ENCODE data around the gene ATP6V0B. TPM values are rescaled to one million over a fixed set of nuclear protein-coding genes. Genes with fewer than 3 reads are reported as not detected.
A peak's percentile ranks its signal among the peaks of the same experiment; 100 is the strongest.

The ATP6V0B gene
- polyA plus RNA-seq, 10 donors, result 40.0 to 52.8 (median 48.9) TPM

DNA sequence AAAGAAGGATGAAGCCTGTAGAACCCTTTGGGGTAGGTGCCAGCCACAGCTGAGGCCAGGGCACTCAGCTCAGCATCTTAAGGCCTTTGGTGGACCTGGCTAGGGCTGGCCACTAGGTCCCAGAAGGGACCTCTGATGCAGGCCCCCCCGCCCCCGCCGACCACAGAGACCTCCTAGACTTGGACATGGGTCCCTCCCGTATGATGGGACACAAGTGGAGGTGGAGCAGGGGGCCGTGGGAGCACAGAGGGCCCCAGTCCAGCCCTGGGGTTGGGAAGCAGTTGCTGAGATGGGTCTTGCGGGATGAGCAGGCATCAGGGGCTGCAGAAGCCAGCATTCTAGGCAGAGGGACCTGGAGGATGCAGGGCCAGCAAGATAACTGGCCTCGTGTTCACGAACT, 7.5 kb downstream of the ATP6V0B start:
- no peak for DNase-seq

DNA sequence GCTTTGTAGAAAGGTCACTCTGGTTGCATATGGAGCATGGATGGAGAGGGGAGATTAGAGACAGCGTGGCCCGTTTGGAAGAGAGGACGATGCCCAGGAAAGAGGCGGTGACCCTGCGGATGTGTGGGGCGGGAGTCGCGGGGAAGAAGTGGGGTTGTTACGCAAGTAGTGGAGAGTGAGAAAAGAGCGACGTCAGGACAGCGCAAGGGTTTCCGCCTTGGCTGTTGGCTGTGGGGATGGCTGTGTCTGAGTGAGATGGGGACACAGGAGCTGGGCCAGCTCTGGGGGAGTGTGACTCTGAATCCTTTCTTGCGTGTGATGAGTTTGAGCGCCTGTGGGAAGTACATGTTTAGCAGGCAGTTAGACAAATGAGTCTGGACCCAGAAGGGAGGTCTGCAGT, 8.0 kb downstream of the ATP6V0B start:
- DNase-seq, result no peak

DNA sequence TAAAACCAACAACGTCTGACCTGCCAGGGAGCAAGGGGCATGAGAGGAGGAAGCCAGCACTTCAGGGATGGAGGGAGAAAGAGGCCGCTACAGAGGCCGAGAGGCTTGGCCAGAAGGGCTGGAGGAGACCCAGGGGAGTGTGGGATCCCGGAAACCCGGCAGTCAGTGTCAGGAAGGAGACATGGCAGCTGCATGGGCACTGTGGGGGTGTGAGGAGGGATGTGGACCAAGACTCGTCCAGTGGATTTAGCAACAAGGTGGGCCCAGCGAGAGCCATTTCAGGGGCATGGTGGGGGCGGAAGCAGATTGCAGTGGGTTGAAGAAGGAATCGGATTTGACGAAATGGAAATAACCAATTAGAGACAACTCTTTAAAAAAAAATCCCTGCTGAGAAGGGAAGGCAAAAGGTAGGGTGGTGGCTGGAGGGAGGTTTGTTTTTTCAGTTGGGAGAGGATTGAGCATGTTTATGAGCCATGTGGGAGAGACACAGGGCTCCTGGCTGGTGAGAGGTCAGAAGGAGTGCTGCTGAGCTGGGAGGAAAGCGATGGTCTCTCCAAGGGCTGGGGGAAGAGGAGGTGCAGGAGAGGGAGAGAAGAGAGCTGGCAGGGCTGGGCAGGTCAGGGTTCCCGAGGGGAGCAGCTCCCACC, 8.6 kb downstream of the ATP6V0B start:
- DNase-seq, result no peak

DNA sequence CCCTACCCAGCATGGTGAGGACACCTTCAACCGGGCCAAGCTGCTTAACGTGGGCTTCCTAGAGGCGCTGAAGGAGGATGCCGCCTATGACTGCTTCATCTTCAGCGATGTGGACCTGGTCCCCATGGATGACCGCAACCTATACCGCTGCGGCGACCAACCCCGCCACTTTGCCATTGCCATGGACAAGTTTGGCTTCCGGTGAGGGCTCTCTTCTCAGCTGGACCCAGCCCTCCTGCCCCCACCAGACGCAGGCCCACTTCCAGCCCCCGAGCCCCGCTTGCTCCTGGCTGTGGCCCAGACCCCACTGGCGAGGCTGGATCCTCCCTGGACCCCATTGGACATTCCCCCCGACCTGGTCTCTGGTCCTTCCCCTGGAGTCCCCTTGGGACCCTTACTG, 10.1 kb downstream of the ATP6V0B start:
- no peak for DNase-seq

DNA sequence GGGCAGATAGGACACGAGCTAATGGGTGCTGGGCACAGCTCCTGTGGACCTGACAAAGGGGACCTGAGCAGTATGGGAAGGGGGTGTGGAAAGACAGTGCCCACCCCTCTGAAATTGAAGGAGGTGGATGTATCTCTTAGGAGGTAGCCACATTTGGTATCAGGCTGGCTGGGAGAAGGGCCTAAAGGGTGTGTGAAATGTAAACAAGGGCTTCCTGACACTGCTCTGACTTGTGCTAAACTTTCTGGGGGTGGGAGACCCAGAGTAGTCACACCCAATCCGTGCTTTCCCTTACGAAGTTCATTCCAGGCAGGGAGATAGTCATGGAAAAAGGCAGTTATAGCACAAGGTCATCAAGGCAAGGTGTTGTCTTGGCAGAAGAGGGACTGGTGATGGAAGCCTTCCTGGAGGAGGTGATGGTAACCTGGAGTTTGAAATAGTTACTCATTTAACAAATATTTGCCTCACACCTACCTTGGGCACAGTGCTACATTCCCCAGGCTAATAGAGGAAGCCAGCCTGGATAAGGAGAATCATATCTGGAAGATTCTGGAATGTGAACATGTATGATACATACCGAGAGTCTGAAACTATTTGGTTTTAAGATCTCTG, 11.3 kb downstream of the ATP6V0B start:
- no peak for DNase-seq

DNA sequence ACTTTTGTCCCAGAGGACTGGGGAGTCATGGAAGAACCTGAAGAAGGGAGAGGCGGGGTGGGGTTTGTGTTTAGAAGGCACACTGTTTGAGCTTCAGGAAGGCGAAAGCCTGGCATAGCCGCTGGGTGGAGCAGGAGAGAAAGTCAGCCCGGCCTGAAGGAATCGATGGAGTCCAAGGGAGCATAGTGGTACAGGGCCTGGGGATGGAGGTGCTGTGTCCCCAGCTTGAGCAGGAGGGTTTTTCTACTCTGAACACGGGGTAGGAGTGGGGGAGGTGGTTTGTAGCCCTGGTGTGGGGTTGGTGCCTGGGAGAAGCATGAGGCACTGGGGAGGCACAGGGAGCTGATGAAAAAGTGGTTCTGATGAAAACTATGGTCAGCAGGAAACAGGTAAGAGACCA, 12.0 kb downstream of the ATP6V0B start:
- no peak for DNase-seq

DNA sequence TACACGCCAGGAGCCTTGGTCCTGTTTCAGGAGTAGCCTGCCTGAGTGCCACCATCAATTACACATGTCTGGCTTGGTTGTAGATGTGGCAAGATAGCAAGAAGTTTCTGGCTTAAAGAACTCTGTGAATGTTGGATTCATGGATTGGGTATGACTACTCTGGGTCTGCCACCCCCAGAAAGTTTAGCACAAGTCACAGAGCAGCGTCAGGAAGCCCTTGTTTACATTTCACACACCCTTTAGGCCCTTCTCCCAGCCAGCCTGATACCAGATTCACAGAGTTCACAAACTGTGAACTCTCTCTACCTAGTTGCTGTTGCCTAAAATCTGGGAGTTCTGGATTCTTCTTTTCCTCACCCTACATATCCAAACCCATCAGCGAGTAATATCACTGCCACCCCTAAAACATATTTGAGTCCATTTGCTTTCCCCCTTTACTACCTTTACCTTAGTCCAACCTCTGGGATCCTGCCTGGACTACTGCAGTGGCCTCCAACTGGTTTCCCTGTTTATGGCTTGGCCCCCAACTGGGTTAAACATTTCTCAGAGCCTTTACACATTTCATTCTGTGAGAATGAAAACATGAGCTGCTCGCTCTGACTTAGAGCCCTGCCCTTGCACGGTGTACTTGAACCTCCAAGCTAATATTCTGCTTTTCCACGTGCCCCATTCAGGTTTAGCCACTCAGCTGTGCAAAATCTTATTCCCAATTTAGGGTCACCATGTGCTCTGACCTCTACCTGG, 12.6 kb downstream of the ATP6V0B start:
- no peak for DNase-seq

DNA sequence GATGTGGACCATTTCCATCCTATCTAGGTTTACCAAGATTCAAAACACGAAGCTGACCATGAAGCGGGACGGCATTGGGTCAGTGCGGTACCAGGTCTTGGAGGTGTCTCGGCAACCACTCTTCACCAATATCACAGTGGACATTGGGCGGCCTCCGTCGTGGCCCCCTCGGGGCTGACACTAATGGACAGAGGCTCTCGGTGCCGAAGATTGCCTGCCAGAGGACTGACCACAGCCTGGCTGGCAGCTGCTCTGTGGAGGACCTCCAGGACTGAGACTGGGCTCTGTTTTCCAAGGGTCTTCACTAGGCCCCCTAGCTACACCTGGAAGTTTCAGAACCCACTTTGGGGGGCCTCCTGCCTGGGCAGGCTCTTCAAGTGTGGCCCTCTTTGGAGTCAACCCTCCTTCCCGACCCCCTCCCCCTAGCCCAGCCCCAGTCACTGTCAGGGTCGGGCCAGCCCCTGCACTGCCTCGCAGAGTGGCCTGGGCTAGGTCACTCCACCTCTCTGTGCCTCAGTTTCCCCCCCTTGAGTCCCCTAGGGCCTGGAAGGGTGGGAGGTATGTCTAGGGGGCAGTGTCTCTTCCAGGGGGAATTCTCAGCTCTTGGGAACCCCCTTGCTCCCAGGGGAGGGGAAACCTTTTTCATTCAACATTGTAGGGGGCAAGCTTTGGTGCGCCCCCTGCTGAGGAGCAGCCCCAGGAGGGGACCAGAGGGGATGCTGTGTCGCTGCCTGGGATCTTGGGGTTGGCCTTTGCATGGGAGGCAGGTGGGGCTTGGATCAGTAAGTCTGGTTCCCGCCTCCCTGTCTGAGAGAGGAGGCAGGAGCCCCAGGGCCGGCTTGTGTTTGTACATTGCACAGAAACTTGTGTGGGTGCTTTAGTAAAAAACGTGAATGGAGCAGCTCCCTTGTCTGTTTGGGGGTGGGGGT, 15.8 kb downstream of the ATP6V0B start:
- DNase-seq, result no peak

DNA sequence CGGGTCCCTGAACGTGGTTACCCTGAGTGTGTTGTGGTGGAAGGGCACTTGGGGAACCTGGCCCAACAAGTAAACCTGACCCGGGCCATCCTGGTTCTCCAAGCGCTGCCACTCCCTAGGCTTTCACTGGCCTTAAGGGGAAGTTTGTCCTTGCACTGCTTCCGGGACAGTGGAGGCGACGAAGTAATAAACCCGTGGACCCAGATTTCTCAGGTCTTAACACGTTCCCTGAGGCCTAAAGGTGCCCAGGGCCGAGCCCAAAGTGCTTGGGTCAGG, 16.4 kb downstream of the ATP6V0B start:
- no peak for DNase-seq

DNA sequence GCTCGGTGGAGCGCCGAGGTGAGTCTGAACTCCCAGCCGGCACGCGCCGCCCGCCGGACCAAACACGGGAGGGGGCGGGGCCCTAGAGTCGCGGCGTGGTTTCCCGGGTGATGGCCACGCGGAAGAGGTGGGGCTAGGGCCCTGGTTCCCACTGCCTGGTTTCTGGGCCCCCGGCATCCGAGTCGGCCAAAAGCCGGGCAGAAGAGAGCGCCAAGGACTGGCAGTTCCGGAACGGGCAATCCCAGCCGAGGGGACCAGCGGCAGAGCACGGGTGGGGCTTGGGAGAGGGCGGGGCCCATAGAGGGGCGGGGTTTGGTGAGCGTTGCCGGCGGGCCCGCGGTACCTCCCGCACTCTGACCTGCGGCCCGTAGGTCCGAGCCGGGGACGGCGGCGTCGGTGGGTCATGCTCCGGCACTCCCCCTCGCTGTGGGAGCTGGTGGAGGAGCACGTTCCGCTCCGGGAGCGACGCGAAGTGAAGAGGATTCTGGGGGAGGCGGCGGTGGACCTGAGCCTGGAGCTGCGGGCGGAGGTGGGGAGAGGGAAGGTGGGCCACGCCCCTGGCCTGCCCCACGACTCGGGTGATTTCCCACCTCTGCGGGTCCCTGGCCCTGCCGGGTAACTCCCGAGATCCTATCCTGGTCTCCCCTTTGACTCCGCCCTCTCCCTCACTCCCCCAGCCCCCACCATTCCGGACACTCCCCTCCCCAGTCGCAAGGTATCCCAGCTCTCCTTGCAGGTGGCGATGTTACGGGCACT, 16.9 kb downstream of the ATP6V0B start, which contains the start of gene CCDC24:
CCDC24 (plus strand) TSS at position 124 of the 756 bp plus-strand sequence; CDS start at position 404, 280 bp downstream.
- DNase-seq, result peak; percentile 42 to 87 (median 77)

DNA sequence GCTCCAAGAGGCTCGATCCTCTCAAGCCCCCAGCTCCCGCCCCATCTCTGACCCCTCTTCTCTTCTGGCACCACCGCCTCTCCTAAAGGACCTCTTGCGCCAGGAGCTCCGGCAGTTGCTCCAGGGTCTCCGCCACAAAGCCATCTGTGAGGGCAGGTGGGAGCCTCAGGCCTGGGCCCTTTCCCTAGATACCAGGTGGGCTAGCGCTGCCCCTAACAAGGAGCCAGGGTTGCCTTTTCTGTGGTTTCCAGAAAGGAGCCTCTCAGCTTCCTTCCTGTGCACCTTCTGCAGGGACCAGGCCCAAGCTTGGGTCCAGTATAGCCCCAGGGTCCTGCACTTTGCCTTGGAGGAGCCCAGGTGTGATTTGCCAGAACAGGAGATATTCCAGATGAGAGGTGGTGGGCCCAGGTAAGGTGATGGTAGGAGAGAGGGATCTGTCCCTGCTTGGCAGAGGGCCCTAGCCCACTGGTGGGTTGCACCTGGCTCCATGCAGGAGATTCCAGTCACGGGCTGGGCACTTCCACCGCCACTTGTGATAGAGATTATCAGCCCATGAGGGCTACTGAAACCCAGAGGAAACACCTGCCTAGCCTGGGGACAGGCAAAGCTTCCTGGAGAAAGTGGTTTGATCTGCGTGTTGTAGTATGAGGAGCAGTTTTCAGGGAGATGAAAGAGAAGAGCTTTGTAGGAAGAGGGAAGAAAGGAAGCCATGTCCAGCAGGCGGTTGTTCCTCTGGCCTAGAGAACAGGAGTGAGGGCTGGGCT, 17.7 kb downstream of the ATP6V0B start:
- no peak for DNase-seq

DNA sequence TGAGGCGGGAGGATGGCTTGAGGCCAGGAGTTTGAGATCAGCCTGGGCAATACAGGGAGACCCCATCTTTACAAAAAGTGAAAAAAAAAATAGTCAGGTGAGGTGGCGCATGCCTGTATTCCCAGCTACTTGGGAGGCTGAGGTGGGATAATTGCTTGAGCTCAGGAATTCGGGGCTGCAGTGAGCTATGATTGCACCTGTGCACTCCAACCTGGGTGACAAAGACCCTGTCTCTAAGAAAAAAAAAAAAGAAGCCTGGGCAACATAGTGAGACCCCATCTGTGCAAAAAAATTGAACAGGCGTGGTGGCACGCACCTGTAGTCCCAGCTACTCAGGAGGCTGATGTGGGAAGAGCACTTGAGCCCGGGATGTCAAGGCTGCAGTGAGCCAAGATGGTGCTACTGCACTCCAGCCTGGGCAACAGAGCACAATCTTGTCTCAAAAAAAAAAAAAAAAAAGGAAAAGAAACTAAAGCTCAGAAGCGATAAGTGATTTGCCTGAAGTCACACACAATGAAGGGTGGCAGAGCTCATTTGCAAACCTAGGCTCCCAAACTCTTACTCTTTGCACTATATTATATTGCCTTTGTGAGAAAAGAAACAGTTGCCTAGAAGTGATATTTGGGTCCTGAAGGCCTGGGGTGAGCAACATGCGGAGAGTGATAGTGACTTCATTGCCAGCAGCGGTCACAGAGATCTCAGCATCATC, 18.6 kb downstream of the ATP6V0B start:
- no peak for DNase-seq

DNA sequence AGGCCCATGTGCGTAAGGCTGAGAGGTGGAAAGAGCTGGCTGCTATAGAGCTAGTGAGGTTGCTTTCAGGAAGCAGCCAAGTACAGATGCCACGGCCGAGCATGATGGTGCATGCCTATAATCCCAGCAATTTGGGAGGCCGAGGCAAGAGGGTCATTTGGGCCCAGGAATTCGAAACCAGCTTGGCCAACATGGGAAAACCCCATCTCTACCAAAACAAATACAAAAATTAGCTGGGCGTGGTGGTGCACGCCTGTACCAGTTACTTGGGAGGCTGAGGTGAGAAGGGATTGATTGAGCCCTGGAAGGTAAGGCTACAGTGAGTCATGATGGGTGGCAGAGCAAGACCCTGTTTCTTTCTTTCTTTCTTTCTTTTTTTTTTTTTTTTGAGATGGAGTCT, 19.3 kb downstream of the ATP6V0B start:
- DNase-seq, result no peak

DNA sequence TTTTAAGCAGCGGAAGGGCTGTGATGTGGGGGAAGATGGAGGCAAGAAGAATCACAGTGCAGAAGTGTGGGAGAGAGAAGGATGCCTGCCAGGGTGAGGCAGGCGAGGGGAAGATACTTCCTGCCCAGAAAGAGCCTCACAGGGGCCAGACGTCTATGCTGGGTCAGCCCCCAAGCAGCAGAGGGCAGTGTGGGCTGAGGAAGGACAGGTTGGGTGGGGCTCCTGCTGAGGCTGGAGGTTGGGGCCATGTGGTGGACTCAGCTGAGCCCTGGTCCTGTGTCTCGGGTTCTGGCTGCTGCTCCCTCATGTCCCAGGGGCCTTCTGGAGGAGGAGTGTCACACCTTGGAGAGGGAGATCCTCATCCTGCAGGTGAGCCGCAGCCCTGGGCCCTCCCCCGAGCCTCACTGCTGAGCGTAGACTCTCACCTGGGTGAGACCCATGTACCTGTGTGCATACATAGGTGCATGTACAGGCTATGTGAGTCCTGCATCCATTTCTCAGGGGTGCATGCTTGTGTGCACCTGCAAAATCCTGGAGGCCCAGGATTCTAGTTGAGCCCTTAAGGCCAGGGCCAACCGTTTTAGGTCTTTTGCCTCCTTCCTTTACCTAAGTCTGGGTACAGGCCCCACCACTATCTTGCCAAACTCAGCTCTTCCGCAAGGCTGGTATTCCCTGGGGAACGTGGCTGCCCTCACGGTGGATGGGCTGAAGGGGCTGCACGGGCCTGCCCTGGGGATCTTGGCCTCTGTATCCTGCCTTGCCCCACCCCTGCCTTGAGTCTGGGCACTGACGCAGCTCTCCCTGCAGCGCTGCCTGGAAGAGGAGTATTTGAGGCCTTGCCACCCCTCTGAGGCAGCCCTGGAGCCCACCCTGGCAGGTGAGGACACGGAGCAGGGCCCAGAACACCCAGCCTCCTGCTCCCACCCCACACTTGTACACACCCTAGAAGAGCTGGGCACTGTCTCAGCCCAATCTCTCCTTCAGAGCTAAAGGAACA, 20.3 kb downstream of the ATP6V0B start:
- DNase-seq, result no peak

DNA sequence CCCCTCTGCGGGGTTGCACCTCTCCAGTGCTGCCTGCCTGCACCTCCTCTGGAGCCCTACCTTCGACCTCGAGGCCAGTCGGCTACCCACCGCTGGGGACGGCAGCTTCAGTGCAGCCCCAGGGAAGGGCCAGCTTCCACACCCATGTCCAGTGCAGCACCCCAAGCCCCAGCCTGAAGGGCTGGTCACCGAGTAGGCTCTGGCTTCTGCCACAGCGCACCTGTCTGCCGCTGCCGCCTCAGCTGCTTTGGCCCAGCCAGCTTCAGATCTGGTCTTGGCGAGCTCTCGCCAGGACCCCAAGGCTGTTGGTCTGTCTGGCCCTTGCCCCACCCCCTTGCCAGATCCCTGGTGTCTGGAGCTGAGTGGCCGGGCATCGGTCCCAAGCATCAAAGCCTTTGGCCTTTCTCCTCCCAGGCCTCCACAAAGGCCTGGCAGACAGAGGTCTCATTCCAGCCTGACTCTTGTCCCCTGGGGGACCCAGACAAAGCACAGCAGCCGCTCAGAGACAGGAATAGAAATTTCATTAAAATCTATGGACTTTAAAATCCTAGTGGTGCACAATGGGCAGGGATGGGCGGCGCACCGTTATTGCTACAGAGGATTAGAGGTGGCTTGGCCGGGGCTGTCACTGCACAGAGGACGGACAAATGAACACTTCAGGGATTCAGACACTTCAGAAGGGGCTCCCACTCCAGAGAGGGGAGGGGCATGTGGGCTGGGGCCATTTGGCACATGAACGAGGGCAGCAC, 21.4 kb downstream of the ATP6V0B start:
- no peak for DNase-seq

DNA sequence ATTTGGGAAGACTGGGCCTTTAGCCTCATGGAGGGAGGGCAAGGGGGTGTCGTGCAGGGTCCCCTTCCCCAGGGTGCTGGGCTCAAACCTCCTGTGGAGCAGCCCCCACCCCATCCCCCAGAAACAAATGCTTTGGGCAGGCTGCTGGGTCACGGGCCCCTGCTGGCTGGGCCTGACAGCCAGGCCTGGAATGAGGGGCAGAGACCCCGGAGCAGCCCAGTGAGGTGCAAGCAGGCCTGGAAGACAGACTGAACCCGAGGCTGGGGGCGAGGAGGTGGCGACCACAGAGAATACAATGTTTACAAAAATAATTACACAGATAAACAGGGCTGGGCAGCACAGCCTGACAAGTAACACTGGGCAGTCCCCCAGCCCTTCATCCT, 22.0 kb downstream of the ATP6V0B start:
- DNase-seq, result no peak

DNA sequence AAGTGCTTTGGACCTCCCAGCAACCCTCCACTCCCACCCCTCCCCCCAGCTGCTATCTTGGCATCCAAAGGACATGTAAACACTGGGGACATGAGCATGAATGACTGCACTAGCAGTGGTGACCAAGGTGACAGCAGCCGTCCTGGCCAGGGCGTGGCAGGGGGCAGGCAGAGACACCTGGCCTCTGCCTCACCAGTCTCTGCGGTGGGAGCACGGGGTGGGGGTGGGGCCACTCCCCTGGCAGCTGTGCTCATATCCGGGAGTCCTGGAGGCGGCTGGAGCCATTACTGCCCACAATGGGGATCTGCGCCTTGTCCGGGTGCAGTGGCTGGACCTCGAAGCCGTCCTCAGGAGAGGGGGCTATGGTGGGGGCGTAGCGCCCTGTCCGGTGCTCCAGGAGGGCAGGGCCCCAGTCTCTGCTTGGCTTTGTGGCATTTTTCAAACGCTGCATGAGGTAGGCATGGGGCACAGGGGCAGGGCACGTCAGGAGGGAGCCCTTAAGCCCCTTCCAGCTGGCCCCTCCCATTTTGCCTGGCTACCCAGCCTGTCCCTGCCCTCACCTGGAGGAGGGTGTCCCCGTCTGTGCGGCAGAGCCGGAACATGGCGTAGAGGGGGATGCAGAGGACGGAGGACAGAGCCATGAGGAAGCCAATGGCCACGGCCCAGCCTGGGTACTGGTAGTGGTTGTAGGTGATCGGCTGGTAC, 22.7 kb downstream of the ATP6V0B start:
- no peak for DNase-seq

Data from muscle of back (tissue), 11 donors.